Smooth muscle cell (in vitro differentiated cells): Measurements from ENCODE around the gene BRCA2. TPM values are rescaled to one million over a fixed set of nuclear protein-coding genes. Genes with fewer than 3 reads are reported as not detected.

Source experiments
- DNase-seq: peaks from one replicate; lab custom pipeline; 2025; ENCODE audit not compliant: unreplicated experiment; lab: John Stamatoyannopoulos, UW
- H2AFZ ChIP-seq: fragments of 200-600 bp; sonication (generic); 2 replicates; pipeline ENCODE4 v1.6.0; 2016; ENCODE audit warnings: antibody characterized with exemption, low read depth, mild to moderate bottlenecking
- H3F3A ChIP-seq: fragments of 200-600 bp; sonication (generic); 2 replicates; pipeline ENCODE4 v1.6.0; 2017; ENCODE audit warnings: antibody characterized with exemption, low read depth
- H3K27ac ChIP-seq: fragments of 200-600 bp; sonication (generic); 2 replicates; pipeline ENCODE4 v1.5.1; 2016; ENCODE audit warnings: low read depth, mild to moderate bottlenecking
- H3K27me3 ChIP-seq: fragments of 200-600 bp; sonication (generic); 2 replicates; pipeline ENCODE4 v1.6.1; 2016; ENCODE audit warnings: low read depth, mild to moderate bottlenecking
- H3K36me3 ChIP-seq: fragments of 200-600 bp; sonication (generic); 2 replicates; pipeline ENCODE4 v1.5.1; 2016; ENCODE audit warnings: low read depth
- H3K4me1 ChIP-seq: fragments of 200-600 bp; sonication (generic); 2 replicates; pipeline ENCODE4 v1.5.1; 2016; ENCODE audit warnings: low read depth
- H3K4me2 ChIP-seq: fragments of 200-600 bp; sonication (generic); 2 replicates; pipeline ENCODE4 v1.6.0; 2016; ENCODE audit warnings: mild to moderate bottlenecking
- H3K4me3 ChIP-seq: fragments of 200-600 bp; sonication (generic); 2 replicates; pipeline ENCODE4 v1.5.1; 2016; ENCODE audit warnings: mild to moderate bottlenecking
- H3K79me2 ChIP-seq: fragments of 200-600 bp; sonication (generic); 2 replicates; pipeline ENCODE4 v1.6.0; 2016; ENCODE audit warnings: low read depth, mild to moderate bottlenecking
- H3K9ac ChIP-seq: fragments of 200-600 bp; sonication (generic); 2 replicates; pipeline ENCODE4 v1.6.0; 2016; ENCODE audit warnings: low read depth
- H3K9me3 ChIP-seq: fragments of 200-600 bp; sonication (generic); replicated peaks from 2 replicates; pipeline ENCODE4 v1.5.1; 2016; ENCODE audit warnings: low read depth
- H4K20me1 ChIP-seq: fragments of 200-600 bp; sonication (generic); 2 replicates; pipeline ENCODE4 v1.6.0; 2016; ENCODE audit warnings: low read depth
- CTCF ChIP-seq: fragments of 200-600 bp; sonication (generic); IDR thresholded peaks from 2 replicates; pipeline ENCODE4 v1.5.1; 2017; ENCODE audit warnings: borderline replicate concordance, mild to moderate bottlenecking, antibody characterized with exemption; ENCODE audit not compliant: insufficient read depth, poor library complexity, severe bottlenecking
- WGBS: methylation state at CpG from one replicate; pipeline ENCODE4 v1.1.7; 2016; ENCODE audit warnings: low lambda C conversion rate; 5-methylcytosine and 5-hydroxymethylcytosine counted together
- polyA plus RNA-seq: library from polyadenylated mRNA; unstranded; fragments of >200 nt; fragmentation: Nextera tagmentation; extraction: Ambion mirVana; gene quantifications from 2 replicates; pipeline ENCODE4 v1.2.1, GENCODE V29; 2016
- total RNA-seq: library from RNA; depleted of rRNA; stranded (reverse); fragments of >200 nt; gene quantifications from 2 replicates; pipeline ENCODE4 v1.2.3, GENCODE V29; 2014

BRCA2 gene
- total and polyA plus RNA-seq, 2 experiments from 2014 or later, result 1.7 to 4.4 TPM

GRCh38 chr13:32438871-32439270 is 123.6 kb downstream of the BRCA2 start:
- Histone ChIP-seq H4K20me1 (no peaks in the 10 kb centered on the region), H3K4me3 (no peak overlapping the region), H3F3A (no peaks in the 10 kb centered on the region), H3K27me3 (no peaks in the 10 kb centered on the region), H3K9me3 (no peaks in the 10 kb centered on the region), H3K79me2 (no peaks in the 10 kb centered on the region), H3K36me3 (no peaks in the 10 kb centered on the region), H3K4me2 (no peak overlapping the region), H2AFZ (no peak overlapping the region), H3K9ac (no peak overlapping the region), H3K4me1 (no peaks in the 10 kb centered on the region), H3K27ac (no peak overlapping the region)
- DNase-seq, result no peak
- no peak for TF ChIP-seq CTCF
- WGBS, result 85% methylated on average over 4 of the region's 4 CpGs

GRCh38 chr13:32443111-32443510 is 127.8 kb downstream of the BRCA2 start:
- WGBS, result 84% methylated on average over 2 of the region's 2 CpGs
- Histone ChIP-seq H4K20me1 (no peaks in the 10 kb centered on the region), H3K27me3 (no peaks in the 10 kb centered on the region), H3K9ac (no peak overlapping the region), H3K36me3 (no peaks in the 10 kb centered on the region), H3K79me2 (no peaks in the 10 kb centered on the region), H3K4me3 (no peak overlapping the region), H3K9me3 (no peaks in the 10 kb centered on the region), H3K27ac (no peak overlapping the region), H3F3A (no peaks in the 10 kb centered on the region), H3K4me1 (peaks cover 9% of the 10 kb centered on the region), H2AFZ (no peak overlapping the region), H3K4me2 (no peak overlapping the region)
- no peak for TF ChIP-seq CTCF
- DNase-seq, result no peak

GRCh38 chr13:32445461-32445860 is 130.2 kb downstream of the BRCA2 start:
- no peak for DNase-seq
- H3F3A ChIP-seq, result no peaks in the 10 kb centered on the region
- H3K9ac ChIP-seq, result no peak overlapping the region
- no peak overlapping the region for H3K4me2 ChIP-seq
- WGBS, result 98% methylated on average over 2 of the region's 2 CpGs
- no peak overlapping the region for H3K4me3 ChIP-seq
- H3K27ac ChIP-seq, result no peak overlapping the region
- H2AFZ ChIP-seq, result no peak overlapping the region
- H3K36me3 ChIP-seq, result no peaks in the 10 kb centered on the region
- peaks cover 14% of the 10 kb centered on the region for H3K4me1 ChIP-seq
- H3K9me3 ChIP-seq, result no peaks in the 10 kb centered on the region
- H4K20me1 ChIP-seq, result no peaks in the 10 kb centered on the region
- TF ChIP-seq CTCF, result no peak
- H3K79me2 ChIP-seq, result no peaks in the 10 kb centered on the region
- H3K27me3 ChIP-seq, result no peaks in the 10 kb centered on the region

GRCh38 chr13:32446220-32446619 is 130.9 kb downstream of the BRCA2 start:
- no peaks in the 10 kb centered on the region for H3F3A ChIP-seq
- H2AFZ ChIP-seq, result no peak overlapping the region
- no peak overlapping the region for H3K9ac ChIP-seq
- H3K27me3 ChIP-seq, result no peaks in the 10 kb centered on the region
- H3K4me3 ChIP-seq, result no peak overlapping the region
- TF ChIP-seq CTCF, result no peak
- 97% methylated on average over 3 of the region's 3 CpGs for WGBS
- no peaks in the 10 kb centered on the region for H3K79me2 ChIP-seq
- H3K4me1 ChIP-seq, result peaks cover 14% of the 10 kb centered on the region
- no peak for DNase-seq
- no peaks in the 10 kb centered on the region for H3K36me3 ChIP-seq
- H3K4me2 ChIP-seq, result no peak overlapping the region
- no peak overlapping the region for H3K27ac ChIP-seq
- H3K9me3 ChIP-seq, result no peaks in the 10 kb centered on the region
- no peaks in the 10 kb centered on the region for H4K20me1 ChIP-seq
